ENCODE data around the gene FBXW7.
"Not testable (repeated sequence)": the region's sequence is repeated elsewhere in the genome, so short reads cannot be mapped to it uniquely, and the experiment has no call there.

FBXW7 gene

GRCh38 chr4:152554742-152555141 is 18.9 kb upstream of the FBXW7 start:
- TF ChIP-seq CTCF (IDR thresholded peaks at IDR 0.05; ENCODE audit: low read depth, low read length, missing control alignments), result no peak
- DNase-seq (ENCODE audit: low read depth), result no peak
- in situ Hi-C loops (cut with HindIII; ENCODE audit: low sequenced_read_pairs), result no loop called here
- H3K4me3 ChIP-seq (ENCODE audit: low read depth, low read length), result no peak overlapping the region

- in situ Hi-C loops (cut with HindIII; ENCODE audit: low sequenced_read_pairs); H3K4me3 ChIP-seq (ENCODE audit: low read depth, low read length); DNase-seq (ENCODE audit: low read depth): not testable (repeated sequence)
Observed at GRCh38 chr4:152550687-152551086, 14.8 kb upstream of the FBXW7 start.

GRCh38 chr4:152545088-152545487 is 9.2 kb upstream of the FBXW7 start:
- no peak overlapping the region for H3K4me3 ChIP-seq (ENCODE audit: low read depth, low read length)
- in situ Hi-C loops (cut with HindIII; ENCODE audit: low sequenced_read_pairs), result no loop called here
- no peak for TF ChIP-seq CTCF (IDR thresholded peaks at IDR 0.05; ENCODE audit: low read depth, low read length, missing control alignments)
- DNase-seq (ENCODE audit: low read depth), result no peak

- DNase-seq (ENCODE audit: low read depth); in situ Hi-C loops (cut with HindIII; ENCODE audit: low sequenced_read_pairs); H3K4me3 ChIP-seq (ENCODE audit: low read depth, low read length): not testable (repeated sequence)
Observed at GRCh38 chr4:152544533-152544932, 8.6 kb upstream of the FBXW7 start.

- no peak for DNase-seq (ENCODE audit: low read depth)
- TF ChIP-seq CTCF (IDR thresholded peaks at IDR 0.05; ENCODE audit: low read depth, low read length, missing control alignments), result no peak
- in situ Hi-C loops (cut with HindIII; ENCODE audit: low sequenced_read_pairs), result no loop called here
- H3K4me3 ChIP-seq (ENCODE audit: low read depth, low read length), result no peak overlapping the region
Observed at GRCh38 chr4:152540941-152541340, 5.0 kb upstream of the FBXW7 start.

- H3K4me3 ChIP-seq (ENCODE audit: low read depth, low read length), result no peak overlapping the region
- TF ChIP-seq CTCF (IDR thresholded peaks at IDR 0.05; ENCODE audit: low read depth, low read length, missing control alignments), result no peak
- in situ Hi-C loops (cut with HindIII; ENCODE audit: low sequenced_read_pairs), result no loop called here
- no peak for DNase-seq (ENCODE audit: low read depth)
Observed at GRCh38 chr4:152540293-152540674, 4.4 kb upstream of the FBXW7 start.

- in situ Hi-C loops (cut with HindIII; ENCODE audit: low sequenced_read_pairs), result no loop called here
- no peak for DNase-seq (ENCODE audit: low read depth)
- no peak overlapping the region for H3K4me3 ChIP-seq (ENCODE audit: low read depth, low read length)
- no peak for TF ChIP-seq CTCF (IDR thresholded peaks at IDR 0.05; ENCODE audit: low read depth, low read length, missing control alignments)
Observed at GRCh38 chr4:152539556-152540292, 3.8 kb upstream of the FBXW7 start.

GRCh38 chr4:152537881-152538280 is 2.0 kb upstream of the FBXW7 start:
- no peak for TF ChIP-seq CTCF (IDR thresholded peaks at IDR 0.05; ENCODE audit: low read depth, low read length, missing control alignments)
- DNase-seq (ENCODE audit: low read depth), result no peak
- no peak overlapping the region for H3K4me3 ChIP-seq (ENCODE audit: low read depth, low read length)
- in situ Hi-C loops (cut with HindIII; ENCODE audit: low sequenced_read_pairs), result no loop called here

Measured in astrocyte of the cerebellum (primary cell).